Nephron progenitor cell (in vitro differentiated cells): ENCODE results near the gene FOXP1.

Experiments
- DNase-seq: peaks from one replicate; pipeline ENCODE4 v3.0.0; 2021
- H3K27ac Mint-ChIP-seq: 2 replicates; pipeline ENCODE4 v1.8.0; 2021; ENCODE audit warnings: mild to moderate bottlenecking, moderate library complexity, mixed read lengths
- H3K27me3 Mint-ChIP-seq: 2 replicates; pipeline ENCODE4 v1.8.0; 2021; ENCODE audit warnings: mild to moderate bottlenecking, low read depth, mixed read lengths; ENCODE audit not compliant: poor library complexity
- H3K36me3 Mint-ChIP-seq: 2 replicates; pipeline ENCODE4 v1.8.0; 2021; ENCODE audit warnings: low read depth, mixed read lengths
- H3K4me1 Mint-ChIP-seq: 2 replicates; pipeline ENCODE4 v1.8.0; 2021; ENCODE audit warnings: mixed read lengths
- H3K4me3 Mint-ChIP-seq: 2 replicates; pipeline ENCODE4 v1.8.0; 2021; ENCODE audit warnings: mild to moderate bottlenecking, moderate library complexity, mixed read lengths
- H3K9me3 Mint-ChIP-seq: 2 replicates; pipeline ENCODE4 v1.8.0; 2021; ENCODE audit warnings: mild to moderate bottlenecking, moderate library complexity, mixed read lengths
- CTCF ChIP-seq: fragments of 200-600 bp; sonication (generic); IDR thresholded peaks from 2 replicates; pipeline ENCODE4 v1.5.0; 2021; ENCODE audit warnings: antibody characterized with exemption

FOXP1 gene

GRCh38 chr3:71523628-71524027 is 59.9 kb downstream of the FOXP1 start:
- no peak for TF ChIP-seq CTCF
- Mint-ChIP-seq H3K27ac (no peak overlapping the region), H3K9me3 (no peaks in the 10 kb centered on the region), H3K4me1 (peaks cover 88% of the 10 kb centered on the region), H3K4me3 (peak overlapping the region; percentile 26), H3K36me3 (peaks cover 19% of the 10 kb centered on the region), H3K27me3 (peaks cover 3% of the 10 kb centered on the region)
- DNase-seq = no peak

- TF ChIP-seq CTCF = no peak
- no peaks in the 10 kb centered on the region for H3K9me3 Mint-ChIP-seq
- no peak for DNase-seq
- no peak overlapping the region for H3K4me3 Mint-ChIP-seq
- H3K4me1 Mint-ChIP-seq = peaks cover 79% of the 10 kb centered on the region
- peaks cover 24% of the 10 kb centered on the region for H3K36me3 Mint-ChIP-seq
- H3K27ac Mint-ChIP-seq = no peak overlapping the region
- peaks cover 3% of the 10 kb centered on the region for H3K27me3 Mint-ChIP-seq
These were observed 61.3 kb downstream of the FOXP1 start for GRCh38 chr3:71521940-71522876.

GRCh38 chr3:71521021-71521352 is 62.5 kb downstream of the FOXP1 start:
- peaks cover 3% of the 10 kb centered on the region for H3K27me3 Mint-ChIP-seq
- H3K9me3 Mint-ChIP-seq = no peaks in the 10 kb centered on the region
- H3K27ac Mint-ChIP-seq = peak overlapping the region; percentile 23
- peak overlapping the region; percentile 3 for H3K4me3 Mint-ChIP-seq
- H3K4me1 Mint-ChIP-seq = peaks cover 71% of the 10 kb centered on the region
- H3K36me3 Mint-ChIP-seq = peaks cover 20% of the 10 kb centered on the region
- DNase-seq = no peak
- TF ChIP-seq CTCF = no peak

- H3K27ac Mint-ChIP-seq = no peak overlapping the region
- peaks cover 65% of the 10 kb centered on the region for H3K4me1 Mint-ChIP-seq
- peaks cover 20% of the 10 kb centered on the region for H3K36me3 Mint-ChIP-seq
- H3K9me3 Mint-ChIP-seq = no peaks in the 10 kb centered on the region
- no peak for TF ChIP-seq CTCF
- peaks cover 3% of the 10 kb centered on the region for H3K27me3 Mint-ChIP-seq
- no peak overlapping the region for H3K4me3 Mint-ChIP-seq
- DNase-seq = no peak
These were observed 63.1 kb downstream of the FOXP1 start for GRCh38 chr3:71520161-71521020.

GRCh38 chr3:71518089-71518488 is 65.4 kb downstream of the FOXP1 start:
- Mint-ChIP-seq H3K27me3 (peaks cover 3% of the 10 kb centered on the region), H3K4me3 (no peak overlapping the region), H3K4me1 (peaks cover 42% of the 10 kb centered on the region), H3K9me3 (peaks cover 4% of the 10 kb centered on the region), H3K27ac (no peak overlapping the region), H3K36me3 (peaks cover 20% of the 10 kb centered on the region)
- DNase-seq = no peak
- TF ChIP-seq CTCF = no peak
